HTR-8/SVneo (cell line): ENCODE measurements around the gene ADGRL1.
A peak's percentile ranks its signal among the peaks of the same experiment; 100 is the strongest.

Source experiments
- DNase-seq: peaks from one replicate; pipeline ENCODE4 v3.0.0; 2011; ENCODE audit warnings: low spot score, mixed read lengths; ENCODE audit not compliant: insufficient read length
- FAIRE-seq: peaks from 2 replicates; lab custom pipeline; 2011; peaks lifted over from hg19 to GRCh38; lab: Jason Lieb, UNC

ADGRL1 gene

DNA sequence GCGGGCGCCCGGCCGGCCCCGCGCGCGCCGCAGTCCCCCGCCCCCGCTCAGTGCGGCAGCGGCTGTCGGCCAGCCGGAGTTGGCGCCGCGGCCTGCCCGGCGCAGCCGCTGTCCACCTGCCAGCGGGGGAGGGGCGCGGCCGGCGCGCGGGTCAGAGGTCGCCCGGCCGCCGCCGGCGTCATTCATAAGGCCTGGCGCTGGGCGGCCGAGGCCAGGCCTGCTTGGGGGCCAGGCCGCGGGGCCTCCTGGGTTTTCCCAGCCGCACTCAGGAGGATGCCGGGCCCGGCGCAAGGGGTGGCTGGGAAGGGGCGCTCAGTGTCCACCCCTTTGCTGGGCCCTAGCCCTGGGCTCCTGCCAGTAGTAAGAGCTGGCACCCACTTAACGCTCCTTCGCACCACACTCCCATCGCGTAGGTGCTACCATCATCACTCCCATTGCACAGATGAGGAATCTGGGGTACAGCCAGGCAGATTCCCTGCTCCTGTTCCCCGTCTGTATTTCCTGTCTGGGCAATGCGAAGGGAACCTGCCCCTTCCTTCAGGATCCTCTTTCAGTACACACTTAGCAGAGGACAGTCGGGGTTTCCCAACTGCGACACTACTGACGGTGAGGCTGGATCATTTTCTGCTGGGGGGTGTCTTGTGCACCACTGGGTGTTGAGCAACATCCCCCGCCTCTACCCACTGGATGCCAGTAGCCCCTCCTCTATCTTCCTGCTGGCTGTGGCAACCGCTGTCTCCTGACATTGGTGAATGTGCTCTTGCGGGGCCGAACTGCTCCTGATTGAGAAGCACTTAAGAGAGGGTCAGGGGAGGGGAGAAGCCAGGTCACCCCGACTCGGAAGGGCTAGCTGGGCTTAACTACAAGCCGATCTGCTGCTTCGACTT, 87.6 kb downstream of the ADGRL1 start:
- DNase-seq = no peak
- peak; percentile 36 for FAIRE-seq

DNA sequence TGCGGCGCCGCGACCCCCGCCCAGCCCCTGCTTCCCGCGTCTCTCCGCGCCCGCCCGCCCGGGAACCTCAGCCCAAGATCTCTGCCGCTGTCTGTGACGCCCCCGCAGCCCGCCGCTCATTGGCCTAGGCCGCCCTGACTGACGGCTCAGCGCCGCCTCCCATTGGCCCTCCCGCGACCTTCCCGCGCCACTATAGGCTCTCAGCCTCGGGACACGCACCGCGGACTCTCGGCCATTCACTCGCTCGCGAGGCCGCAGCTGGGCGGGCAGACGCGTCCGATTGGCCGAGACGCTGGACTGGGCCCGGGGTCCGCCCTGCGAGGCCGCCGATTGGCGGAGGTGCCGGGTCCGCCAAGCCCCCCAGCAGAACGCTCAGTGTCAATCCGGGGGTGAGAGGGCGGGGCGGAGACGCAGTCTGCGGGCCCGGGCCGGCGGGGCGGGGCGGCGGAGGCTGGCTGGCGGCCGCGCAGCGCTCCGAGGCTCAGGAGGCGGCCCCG, 88.3 kb downstream of the ADGRL1 start, which contains the start of gene PRKACA:
PRKACA (minus strand) TSS at position 95 of the 497 bp plus-strand sequence. CDS start 215 bp downstream, outside the sequence.
- DNase-seq (peak; percentile 99), FAIRE-seq (peak; percentile 98)

DNA sequence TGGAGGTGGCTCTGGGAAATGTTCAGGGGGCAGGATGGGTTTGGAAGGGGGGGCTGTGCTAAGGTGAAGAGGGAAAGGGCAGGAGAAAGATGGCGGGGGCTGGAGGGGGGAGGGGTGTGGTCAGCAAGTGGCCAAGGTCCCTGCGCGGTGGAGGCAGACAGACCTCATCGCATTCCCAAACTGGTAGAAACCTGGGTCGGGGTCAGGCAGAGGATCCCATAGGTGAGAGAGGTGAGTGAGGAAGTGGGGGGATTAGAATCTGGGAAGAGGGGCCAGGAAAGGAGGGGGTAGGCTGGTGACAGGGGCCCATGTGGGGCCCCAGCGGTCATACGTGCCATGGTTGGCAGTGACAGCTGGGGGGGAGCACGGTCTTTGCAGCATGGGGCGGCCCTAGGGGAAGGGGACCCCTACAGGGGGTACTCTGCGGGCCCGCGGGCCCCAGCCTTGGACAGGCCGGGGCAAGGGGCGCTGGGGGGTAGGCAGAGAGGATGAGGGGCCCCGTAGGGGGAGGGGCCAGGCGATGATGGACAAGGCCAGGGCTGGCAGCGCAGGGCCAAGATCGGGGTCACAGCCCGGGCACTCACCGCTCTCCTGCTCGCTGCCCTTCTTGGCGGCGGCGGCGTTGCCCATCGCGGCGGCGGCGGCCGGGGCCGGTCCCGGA, 88.9 kb downstream of the ADGRL1 start:
- DNase-seq (no peak), FAIRE-seq (no peak)

DNA sequence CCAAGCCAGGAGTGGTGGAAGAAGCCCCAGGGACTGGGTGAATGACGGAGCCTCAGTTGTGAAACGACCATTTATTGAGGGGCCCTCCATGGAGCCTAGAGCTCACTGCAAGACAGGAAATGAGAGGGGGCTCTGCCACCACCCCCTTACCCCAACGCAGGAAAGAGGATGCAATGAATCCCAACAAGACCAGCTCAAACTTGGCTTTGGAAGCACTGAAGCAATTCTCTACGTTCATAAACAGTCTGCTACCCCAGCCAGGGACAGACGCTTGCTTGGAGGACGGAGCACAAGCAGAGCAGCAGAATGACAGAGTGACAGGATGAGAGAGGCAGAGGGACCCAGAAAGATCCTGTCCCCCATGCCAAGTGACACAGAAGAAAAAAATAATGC, 89.4 kb downstream of the ADGRL1 start:
- FAIRE-seq (no peak), DNase-seq (no peak)

DNA sequence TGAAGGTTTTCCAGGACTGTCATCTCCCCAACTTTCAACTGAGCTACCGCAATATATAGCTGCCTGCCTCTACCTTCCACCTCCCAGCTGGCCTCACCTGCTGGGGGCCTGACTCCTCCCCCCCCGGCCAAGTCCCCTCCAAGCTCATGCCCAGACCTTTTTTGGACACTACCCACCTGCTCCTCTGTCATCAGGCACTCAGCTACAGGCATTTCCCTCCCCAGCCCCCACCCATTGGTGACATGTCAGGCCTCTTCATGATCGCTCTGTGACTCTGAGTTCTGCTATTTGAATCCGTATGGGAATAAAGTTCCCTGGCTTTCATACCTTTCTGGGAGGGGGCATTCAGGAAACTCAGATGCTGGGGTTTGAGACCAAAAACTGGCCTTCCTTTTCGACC, 90.2 kb downstream of the ADGRL1 start:
- FAIRE-seq (no peak), DNase-seq (no peak)

DNA sequence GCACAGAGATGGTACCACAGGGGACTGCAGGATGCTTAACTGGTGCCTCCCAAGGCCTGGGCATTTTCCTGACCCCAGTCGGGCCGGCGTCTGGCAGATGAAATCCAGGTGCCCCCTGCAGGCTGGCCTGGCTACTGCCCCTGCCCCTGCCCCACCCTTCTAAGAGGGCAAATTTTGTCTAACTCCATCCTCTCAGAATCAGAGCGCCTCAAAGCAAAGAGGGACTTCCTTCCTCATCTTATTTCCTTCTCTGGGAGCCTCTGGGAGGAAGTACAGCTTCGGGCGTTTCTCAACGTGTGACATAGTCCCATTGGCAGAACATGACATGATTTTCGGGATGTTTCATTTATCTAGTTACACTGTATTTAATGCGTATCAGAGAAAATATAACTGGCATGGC, 91.1 kb downstream of the ADGRL1 start:
- peak; percentile 43 for DNase-seq
- FAIRE-seq = no peak

DNA sequence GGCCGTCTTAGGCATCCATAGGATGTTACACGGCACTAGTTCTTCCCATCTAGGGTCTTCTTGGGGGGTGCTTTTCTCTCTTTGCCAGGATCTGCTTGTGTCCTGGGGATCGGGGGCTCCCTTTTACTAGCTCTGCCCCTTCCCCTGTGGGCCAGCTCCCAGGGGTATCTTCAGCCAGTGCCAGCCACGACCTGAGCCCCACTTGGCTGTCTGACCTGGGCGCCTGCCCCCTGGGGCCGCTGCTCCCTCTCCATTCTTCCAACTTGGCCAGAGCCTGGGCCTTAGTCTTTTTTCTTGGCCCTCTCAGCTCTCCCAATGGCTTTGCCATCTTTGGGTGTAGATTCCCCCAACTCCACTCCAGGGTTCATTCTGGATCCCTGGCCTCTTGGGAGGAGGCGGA, 91.5 kb downstream of the ADGRL1 start:
- no peak for FAIRE-seq

DNA sequence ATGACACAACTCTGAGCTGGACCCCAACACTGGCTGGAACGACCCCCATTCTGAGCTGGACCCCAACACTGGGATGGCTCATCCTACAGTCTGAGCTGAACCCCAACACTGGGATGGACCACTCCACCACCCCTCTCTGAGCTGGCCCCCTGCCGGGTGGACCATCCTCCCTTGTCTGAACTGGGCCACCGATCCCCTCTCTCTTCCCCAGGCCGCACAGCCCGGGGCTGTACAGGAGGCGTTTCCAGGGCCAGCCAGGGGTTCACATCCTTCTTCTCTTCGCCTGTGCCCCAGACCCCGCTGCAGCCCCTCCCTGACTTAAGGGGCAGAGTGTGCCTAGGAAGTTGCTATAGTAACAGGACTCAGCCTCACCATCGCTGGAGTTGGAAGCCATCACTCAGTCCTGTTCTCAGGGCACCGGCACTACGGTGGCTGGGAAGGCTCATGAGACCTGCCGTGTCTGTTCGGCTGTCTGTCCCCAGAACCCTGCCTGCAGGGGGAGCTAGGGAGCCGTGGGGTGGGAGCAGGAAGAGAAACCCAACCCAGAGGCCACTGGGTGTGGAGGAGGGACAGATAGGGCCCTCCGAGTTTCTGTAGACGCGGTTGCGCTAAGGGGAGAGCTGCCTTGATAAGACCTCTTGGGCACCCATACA, 92.1 kb downstream of the ADGRL1 start:
- no peak for FAIRE-seq
- DNase-seq = no peak

More for the DNA sequence above, 91.5 kb downstream of the ADGRL1 start:
- no peak for DNase-seq

DNA sequence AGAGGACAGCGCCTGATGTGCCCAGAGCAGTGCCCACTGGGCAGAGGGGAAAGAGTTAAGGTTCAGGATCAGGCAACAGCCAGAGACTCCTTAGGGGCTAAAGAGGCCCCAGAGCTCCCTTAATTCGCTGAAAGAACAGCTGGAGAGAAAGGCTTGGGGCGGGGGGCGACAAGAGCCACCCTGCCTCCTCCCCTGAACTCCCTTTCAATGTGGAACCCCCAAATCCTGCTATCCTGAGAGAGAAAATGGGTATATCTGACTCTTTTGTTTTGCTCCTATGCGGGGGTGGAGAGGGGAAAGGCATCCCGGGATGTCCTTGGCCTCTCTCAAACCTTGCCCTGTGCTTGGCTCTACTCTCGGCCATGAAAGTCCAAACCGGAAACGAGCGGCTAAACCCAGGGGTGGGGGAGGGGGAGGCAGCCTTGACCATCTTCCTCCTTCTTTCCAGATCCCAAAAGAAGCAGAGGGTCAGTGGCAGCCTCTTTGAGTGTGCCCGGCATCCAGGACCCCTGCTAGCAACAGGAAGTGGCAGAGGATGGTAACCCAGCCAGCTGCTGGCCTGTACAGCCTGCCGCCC, 93.1 kb downstream of the ADGRL1 start:
- DNase-seq = no peak
- FAIRE-seq = no peak

DNA sequence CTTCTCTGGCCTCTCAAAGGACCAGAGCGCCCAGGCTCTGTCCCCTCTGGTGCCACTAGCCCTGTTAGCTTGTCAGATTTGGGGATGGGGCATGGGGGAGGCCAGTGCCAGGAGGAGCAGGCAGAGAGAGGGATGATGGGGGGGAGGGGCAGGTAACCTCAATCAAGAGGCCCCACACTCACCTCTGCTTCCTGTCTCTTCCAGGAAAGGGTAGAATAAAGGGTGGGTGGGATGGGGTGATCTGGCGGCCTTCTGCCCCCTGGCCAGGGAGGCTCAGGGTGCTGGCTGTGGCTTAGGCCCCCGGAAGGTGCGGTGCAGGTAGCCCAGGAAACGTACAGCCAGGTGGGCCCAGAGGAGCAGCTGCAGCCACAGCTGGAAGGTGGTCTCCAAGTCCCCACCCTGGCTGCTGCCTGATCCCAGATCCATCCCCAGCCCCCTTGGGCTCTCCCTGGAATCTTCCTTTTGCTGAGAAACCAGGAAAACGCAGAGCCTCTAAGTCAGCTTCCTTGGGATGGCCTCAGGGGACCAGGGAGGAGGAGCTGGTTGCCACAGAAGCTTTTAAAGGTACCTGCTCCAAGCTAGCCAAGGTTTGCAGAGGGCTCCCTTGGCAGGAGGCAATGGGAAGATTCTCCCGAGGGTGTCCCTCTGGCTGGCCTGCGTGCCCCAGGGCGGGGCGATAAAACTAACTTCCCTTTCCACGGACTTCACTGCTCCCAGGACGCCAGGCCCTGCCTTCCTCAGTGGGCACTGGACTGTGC, 93.7 kb downstream of the ADGRL1 start:
- DNase-seq = no peak
- FAIRE-seq = no peak

DNA sequence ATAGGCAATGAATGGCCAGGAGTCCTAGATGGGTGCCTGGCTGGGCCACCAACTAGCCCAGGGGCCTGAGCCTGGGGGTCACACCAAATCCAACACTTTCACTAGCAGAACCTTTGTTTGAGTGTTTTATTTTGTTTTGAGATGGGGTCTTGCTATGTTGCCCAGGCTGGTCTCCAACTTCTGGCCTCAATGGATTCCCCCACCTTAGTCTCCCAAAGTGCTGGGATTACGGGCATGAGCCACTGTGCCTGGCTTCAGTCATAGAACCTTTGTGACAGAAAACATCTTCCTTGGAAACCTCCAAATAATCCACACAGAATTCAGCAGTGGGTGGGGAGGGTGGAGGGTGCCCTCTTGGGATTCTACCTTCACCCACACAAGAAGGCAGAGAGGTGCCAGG, 94.5 kb downstream of the ADGRL1 start:
- no peak for DNase-seq
- no peak for FAIRE-seq

DNA sequence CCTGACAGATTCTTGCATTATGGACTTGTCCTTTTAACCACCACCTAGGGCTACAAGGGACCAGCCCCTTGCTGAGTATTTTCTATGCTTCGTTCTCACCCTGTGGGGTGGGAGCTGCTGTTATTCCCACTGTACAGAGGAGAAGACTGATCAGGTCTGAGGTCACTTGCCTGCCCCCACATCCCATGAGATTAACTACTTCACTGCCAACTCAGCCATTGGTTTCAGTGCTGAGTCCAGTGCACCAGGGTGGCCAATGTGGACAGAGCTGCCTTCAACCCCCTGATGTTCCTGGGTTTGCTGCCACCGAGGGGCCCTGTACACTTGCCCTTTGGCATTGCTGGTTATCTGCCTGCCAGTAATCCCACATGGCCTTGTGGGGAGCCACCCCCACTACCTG, 95.3 kb downstream of the ADGRL1 start:
- DNase-seq = no peak
- FAIRE-seq = no peak

DNA sequence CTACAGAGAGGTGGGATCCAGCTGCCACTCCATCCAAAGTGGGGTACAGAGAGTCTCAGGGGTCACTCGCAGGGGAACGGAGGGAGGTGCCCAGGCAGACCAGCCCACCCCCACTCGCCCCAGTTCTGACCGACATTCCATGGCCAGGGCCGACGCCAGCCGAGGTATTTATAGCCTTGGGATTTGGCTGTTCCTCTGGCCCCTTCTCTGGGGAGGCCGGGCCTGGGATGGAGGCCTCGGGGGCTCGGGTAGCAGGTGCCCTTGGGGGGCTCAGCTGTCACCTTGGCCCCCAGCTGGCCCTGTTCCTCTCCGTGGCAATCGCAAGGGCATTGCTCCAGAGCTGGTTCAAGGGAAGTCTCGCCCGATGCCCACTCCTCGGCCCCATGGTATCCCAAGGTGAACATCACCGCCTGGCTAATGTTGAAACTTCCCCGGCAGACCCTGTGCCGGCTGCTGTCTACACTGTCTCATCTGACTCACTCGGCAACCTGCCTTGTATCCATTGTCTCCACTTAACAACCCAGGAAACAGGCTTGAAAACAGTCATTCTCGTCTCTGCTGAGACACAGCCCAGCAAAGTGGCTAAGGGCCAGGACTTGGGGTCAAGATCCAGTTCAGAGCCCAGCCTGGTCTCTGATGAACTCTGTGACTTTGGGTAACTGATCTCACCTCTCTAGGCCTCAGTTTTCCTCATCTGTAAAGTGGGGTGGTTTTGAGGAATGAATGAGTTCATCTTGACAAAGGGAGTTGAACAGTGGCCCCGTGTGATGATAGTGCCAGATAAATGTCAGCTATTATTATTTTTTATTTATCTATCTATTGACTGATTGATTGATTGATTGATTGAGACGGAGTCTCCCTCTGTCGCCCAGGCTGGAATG, 98.1 kb downstream of the ADGRL1 start:
- FAIRE-seq (no peak), DNase-seq (no peak)

DNA sequence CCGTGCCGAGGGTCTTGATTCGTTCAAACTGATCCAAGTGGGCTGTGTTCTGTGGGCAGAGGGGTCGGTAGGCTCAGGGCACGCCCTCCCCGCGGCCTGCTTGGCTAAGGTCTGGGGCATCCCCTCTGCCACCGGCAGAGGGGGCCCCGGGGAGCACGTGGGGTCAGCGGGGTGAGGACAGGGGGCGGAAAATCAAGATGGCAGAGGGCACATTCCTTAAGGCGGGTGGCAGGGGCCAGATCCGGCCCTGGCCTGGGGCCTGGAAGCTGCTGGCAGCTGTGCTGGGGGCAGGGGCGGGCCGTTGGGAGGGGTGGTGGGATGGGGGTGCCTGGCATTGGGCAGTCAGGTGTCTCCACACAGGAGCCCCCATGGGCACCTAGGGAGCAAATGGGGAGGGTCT, 99.1 kb downstream of the ADGRL1 start:
- no peak for DNase-seq
- FAIRE-seq = no peak

DNA sequence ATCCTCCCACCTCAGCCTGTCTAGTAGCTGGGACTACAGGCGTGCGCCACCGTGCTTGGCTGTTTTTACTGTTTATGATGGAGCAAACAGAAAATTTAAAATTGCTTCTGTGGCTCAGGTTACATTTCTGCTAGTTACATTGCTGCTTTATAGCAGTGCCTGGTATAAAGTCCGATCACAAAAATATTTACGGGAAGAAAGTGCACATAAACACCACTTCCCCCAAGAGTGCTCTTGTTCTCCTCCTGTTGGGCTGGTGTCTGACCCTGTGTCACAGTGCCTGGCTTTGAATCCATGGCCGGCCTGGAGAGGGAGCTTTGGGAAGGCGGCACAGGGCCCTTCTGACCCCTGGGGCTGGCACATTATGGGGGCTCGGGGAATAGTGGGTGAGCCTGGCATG, 100.3 kb downstream of the ADGRL1 start:
- DNase-seq (no peak), FAIRE-seq (no peak)

DNA sequence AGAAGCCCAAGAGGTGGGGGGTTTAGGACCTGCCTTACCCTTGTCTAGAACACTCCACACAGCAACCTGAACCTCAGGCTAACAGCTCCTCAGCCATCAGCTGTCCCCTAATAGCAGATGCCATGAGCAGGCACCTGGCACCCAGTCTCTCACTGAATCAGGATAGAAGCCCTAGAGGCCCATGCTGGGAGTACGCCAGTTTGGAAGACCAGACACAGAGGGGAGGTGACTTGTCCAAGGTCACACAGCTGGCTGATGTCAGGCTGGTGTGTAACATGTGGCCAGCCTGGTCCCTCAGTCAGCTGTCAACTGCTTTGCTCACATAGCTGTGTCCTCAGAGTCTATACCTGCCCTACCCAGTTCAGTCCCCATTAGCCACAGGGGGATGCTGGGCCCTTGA, 102.7 kb downstream of the ADGRL1 start:
- FAIRE-seq (no peak), DNase-seq (no peak)

DNA sequence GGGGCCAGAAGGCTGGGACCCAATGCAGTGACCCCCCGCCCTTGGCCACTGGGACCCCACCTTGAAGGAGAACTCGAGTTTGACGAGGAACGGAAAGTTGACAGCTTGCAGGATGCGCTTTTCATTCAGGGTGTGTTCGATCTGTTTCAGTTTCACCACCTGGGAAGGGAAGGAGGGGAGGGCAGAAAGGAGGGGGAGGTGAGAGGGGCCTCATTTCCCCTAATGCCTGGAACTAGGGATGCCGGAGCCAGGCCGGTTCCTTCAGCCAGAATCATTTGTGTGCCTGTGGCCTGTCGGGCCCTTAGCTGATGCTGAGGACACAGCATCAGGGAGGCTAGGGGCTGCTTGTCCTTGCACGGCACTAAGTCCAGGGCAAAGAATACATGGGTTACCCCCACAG, 103.2 kb downstream of the ADGRL1 start:
- FAIRE-seq = no peak

DNA sequence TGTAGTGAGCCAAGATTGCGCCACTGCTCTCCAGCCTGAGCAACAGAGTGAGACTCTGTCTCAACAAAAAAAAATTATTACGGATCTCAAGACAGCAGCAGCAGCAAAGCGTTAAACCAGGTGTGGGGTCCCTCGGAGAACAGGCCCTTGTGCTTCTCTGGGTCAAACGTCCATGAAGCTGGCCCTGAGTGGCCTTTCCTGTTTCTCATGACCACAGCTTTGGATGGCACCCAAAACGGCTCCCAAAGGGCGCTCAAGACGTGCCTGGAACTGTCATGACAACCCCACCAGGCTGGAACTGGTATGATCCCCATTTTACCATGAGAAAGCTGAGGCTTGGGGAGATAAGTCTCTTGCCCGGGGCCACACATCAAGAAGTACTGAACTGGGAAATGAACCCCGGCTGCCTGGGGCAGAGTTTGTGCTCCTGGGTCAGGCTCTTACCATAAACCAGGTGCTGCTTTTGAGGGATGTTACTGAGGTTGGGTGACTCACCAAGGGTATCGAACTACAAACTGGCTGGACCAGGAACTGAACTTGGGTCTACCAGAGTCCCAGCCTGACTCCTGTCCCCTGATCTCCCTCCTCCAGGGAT, 103.8 kb downstream of the ADGRL1 start:
- no peak for DNase-seq
- no peak for FAIRE-seq

More for the DNA sequence above, 103.2 kb downstream of the ADGRL1 start:
- no peak for DNase-seq
